Posterior vena cava (tissue), 2 donors: ENCODE results near the gene NCR2. TPM values are rescaled to one million over a fixed set of nuclear protein-coding genes. Genes with fewer than 3 reads are reported as not detected.

Experiments
- DNase-seq: peaks from one replicate; pipeline ENCODE4 v3.0.0-alpha.2; 2020; ENCODE audit warnings: low spot score
- intact Hi-C, 2 donors: fragments of 100-400 bp; cut with DNase I; formaldehyde crosslinking; loops; one replicate each; pipeline versions ENCODE4 v1.14.1 to v1.14.2; 2022 to 2023
- total RNA-seq, 2 donors: library from RNA; stranded (reverse); fragmentation: NEBNext Ultra II Directional; extraction: Animal tissue kit (Norgen Biotek cat#: 25700); gene quantifications; one replicate each; pipeline ENCODE4 v1.2.1, GENCODE V29; 2021
- donor health status: DM: yes; HTN: yes; CAD: no.
- donor health status: DM: yes; HTN: yes; CAD: no.

The NCR2 gene
- total RNA-seq, 2 donors from 2014 or later, result not detected

DNA sequence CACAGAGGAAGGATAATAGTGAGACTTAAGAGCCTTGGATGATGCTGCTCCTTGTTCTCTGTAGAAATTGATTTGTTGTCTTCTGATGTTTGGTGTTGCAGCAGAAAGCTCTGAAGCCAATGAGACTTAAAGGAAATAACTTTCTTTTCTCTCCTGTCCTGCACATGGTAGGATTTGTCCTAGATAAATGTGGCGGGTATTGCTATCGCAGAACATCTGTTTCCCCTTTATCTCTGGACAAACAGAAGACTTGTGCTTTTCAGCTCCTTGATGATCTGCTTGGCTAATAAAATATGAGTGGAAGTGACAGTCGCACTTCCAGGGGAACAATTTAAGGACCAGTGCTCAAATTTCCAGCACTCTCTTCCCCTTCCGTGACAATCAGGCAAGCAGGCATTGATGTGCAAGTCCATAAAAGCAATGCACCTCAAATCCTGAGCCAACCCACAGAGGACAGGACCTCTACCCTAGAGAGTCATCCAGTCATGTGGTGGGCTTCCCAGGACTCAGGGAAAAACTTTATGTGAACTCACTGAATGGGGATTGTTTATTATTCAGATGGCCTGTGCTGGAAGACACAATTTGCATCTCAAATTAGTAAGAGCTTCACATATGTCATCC lies 9.9 kb upstream of the NCR2 start:
- intact Hi-C loops, result no loop called here
- DNase-seq, result no peak

- intact Hi-C loops, result no loop called here
- no peak for DNase-seq
Observed at GRCh38 chr6:41326092-41326491, 9.3 kb upstream of the NCR2 start.

- no peak for DNase-seq
- intact Hi-C loops, result no loop called here
Observed at GRCh38 chr6:41327177-41327576, 8.2 kb upstream of the NCR2 start.

- intact Hi-C loops, result no loop called here
- DNase-seq, result no peak
Observed at GRCh38 chr6:41331401-41332150, 3.8 kb upstream of the NCR2 start.

DNA sequence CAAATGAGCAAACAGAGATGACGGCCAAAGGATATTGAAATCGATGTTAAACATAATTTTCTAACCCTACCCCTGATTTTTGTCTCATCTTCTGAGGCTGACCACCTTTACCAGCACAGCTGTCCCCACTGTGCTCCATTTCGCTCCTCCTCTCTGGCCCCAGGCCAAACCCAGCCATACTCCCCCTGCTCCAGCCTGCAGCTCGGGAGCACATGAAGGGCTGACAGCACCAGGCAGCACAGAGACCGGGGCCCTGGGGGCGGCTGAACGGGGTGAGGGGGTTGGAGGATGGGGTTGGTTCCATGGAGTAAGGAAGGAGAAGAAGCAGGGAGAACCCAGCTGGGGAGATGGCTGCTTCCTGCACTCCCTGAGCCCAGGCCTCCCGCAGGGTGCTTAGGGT lies 3.2 kb upstream of the NCR2 start:
- DNase-seq, result no peak
- intact Hi-C loops, result no loop called here

DNA sequence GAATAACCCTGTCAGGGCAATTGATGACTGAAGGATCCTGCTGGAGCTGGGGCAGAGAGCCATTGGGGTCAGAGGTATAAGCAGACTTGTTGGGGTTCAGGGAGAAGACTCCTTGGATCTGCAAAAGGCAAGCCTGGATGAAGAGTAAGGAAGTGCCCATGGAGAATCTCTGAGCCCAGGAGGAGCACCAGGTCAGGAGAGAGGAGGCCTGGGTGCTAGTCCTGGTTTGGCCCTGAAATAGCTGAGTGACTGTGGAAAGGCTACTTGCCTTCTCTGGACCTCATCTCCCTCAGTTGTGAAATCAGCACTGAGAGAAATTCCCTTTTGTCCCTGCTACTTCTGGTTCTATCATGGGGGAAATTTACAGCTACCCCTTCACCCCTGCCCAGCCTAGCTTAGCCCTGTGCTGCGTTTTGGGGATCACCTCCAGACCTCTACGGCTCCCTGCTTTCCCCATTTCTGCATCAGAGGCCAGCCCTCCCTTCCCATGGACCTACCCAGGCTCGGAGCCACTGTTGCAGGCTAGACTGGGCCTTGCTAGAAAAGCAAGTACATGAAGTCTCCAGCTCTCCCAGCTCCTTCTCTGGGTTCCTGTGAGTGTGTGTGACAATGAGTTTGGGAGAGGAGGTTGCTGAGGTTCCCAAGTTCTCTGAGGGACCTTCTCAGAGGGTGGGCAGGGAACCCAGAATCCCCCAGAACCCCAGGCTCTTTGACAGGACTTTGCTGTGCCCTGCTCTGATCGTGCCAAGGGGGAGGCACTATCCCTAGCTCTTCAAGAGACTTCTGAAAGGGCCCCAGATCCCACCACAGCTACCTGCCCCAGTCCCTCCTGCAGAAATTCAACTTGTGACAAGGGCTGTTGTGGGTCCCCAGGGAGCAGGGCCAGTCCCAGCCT lies 2.3 kb upstream of the NCR2 start:
- intact Hi-C loops, result no loop called here
- no peak for DNase-seq

DNA sequence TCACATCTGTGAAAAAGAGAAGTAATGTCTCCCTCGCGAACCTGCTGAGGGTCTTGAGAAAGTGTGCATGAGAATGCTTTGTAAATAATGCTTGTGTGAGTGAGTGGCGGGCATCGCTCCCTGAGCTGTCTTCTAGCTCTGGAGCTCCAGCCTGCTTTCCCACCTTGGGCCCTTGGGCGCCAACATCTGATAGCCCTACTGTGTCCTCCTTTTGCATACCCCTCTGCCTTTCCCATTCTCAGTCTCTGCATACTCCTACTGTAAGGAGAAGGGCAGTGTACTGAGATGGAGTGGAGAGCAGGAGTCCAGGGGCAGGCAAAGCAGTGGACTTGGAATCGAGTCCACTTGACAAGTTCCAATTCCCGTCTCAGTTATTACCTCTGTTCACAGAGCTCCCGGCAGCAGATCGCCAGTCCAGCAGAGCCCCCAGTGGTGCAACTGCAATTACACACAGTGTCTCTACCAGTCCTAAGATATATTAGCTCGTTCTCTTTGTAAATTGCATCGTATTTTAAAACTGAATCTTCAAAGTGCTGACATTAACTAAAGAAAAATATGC lies 847 bp upstream of the NCR2 start:
- intact Hi-C loops, result no loop called here
- DNase-seq, result no peak

DNA sequence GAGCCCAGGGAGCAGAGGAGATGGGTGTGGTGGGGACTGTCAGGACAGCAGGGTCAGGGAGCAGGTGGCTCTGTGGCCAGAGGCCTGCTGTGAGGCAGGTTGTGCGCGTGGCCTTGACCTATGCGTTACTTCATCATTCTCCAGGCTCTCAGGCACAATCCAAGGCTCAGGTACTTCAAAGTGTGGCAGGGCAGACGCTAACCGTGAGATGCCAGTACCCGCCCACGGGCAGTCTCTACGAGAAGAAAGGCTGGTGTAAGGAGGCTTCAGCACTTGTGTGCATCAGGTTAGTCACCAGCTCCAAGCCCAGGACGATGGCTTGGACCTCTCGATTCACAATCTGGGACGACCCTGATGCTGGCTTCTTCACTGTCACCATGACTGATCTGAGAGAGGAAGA lies 535 bp downstream of the NCR2 start:
- DNase-seq, result no peak
- intact Hi-C loops, result no loop called here

DNA sequence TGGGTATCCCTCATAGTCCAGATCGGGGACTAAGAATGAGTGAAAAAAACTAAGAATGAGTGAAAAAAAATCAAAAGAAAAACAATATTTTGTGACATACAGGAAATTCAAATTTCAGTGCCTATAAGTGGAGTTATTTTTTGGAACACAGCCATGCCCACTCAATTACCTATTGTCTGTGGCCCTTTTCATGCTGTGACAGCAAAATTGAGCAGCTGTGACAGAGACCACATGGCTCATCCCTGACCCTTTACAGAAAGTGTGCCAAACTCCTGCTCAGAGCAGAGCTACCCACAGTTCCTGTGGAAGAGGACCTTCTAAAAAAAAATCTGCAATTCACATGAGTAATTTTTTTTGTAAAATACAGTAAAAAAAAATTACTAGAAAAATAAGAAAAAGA lies 1.4 kb downstream of the NCR2 start:
- intact Hi-C loops, result no loop called here
- DNase-seq, result no peak

DNA sequence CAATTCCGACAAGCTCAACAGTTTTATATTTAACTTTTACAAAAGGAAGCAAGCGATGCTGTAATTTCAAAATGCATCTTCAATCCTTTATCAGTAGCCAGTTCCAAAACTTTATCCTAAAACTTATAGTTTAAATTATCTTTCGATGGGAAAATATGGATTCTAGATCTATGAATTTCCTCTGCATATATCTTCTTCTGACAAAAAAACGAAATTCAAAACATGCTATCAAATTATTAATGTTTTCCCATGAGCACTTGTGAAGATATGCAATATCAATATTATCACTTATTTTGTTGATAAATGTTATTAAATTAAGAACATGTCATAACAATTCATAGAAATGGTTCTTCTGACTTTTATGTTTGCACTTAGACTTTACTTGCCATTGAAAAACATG lies 2.3 kb downstream of the NCR2 start:
- intact Hi-C loops, result no loop called here
- DNase-seq, result no peak

DNA sequence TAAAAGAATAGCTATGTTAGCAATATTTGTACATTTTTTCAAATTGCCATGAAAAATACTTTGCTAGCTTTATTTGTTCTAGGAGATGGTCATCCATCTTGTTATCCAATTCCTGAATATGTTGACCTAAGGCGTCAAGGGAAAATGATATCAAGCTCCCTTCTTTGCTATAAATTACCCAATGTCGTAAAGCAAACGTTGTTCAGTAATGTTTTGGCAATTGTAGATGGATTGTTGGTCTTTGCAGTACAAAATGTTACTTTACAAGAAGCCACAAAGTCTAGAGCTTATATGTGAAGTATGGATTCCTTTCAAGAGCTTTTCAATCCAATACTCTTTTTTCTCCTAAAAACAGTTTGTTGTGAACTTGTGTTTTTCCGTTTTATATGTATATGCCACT lies 3.3 kb downstream of the NCR2 start:
- no peak for DNase-seq
- intact Hi-C loops, result no loop called here

- intact Hi-C loops, result no loop called here
- DNase-seq, result no peak
Observed at GRCh38 chr6:41341580-41341979, 6.2 kb downstream of the NCR2 start.

DNA sequence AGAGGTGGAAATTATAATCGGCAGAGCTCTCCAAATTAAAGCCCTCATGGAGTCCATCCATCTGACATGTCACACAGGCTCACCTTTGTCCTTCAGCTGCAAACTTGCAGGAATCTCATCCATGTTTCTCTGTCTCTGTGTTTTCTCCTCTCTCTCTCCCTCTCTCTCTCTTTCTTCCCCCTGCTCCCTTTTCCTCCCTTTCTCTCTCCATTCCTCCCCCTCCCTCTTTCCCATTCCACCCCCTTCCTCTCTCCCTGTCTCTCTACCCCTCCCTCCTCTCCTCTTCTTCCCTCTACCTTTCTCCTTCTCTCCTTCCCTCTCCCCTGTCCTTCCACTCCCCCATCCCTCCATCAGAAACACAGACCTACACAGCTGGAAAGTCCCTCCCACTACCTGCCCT lies 6.8 kb downstream of the NCR2 start:
- intact Hi-C loops, result no loop called here

DNA sequence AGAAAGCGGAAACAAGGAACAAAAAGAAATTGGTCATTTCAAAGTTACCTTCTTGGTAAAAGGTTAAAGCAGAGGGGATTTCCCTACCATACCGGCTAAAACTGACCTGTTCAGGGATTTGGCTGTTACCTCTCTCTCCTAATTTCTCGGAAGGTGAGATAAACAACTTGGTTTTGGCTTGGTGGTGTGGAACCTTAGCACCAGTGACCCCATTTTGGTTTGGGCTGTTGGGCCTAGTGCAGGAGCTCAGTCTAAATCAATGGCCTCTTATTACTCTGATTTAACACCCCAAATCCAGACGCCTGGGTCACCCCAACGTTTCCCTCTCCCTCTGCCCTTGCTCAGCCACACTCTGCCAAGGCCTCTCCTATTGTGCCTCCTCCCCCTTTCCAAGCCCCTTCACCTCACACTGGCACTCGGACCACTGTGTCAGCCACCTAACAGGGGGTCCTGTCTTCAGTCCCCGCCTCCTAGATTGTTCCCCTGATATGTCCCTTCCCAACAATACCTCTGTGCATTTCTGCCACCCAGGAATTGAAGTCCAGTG lies 8.3 kb downstream of the NCR2 start:
- no peak for DNase-seq
- intact Hi-C loops, result no loop called here

More for the DNA sequence above, 6.8 kb downstream of the NCR2 start:
- no peak for DNase-seq

GRCh38 chr6:41344876-41345275 lies 9.5 kb downstream of the NCR2 start:
- intact Hi-C loops, result no loop called here
- no peak for DNase-seq

GRCh38 chr6:41345901-41346300 lies 10.5 kb downstream of the NCR2 start:
- intact Hi-C loops, result no loop called here
- no peak for DNase-seq

- no peak for DNase-seq
- intact Hi-C loops, result no loop called here
Observed at GRCh38 chr6:41346441-41346840, 11.0 kb downstream of the NCR2 start.

- no peak for DNase-seq
Observed at GRCh38 chr6:41347378-41348050, 12.1 kb downstream of the NCR2 start.

DNA sequence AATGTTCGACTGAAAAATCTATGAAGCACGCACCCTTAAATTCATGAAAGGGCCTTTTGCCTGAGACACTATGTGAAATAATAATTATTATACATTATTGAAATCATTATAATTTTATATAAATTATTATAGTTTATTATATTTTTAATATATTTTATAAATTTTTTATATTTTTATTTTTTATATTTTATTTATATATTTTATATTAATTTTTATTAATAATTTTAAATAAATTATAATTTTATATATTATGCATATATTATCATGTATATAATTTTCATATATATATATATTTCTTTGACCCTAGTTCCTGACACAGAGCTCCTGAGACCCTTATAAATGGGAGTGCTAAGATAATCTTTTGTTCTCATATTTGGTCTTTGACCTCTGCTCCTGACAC lies 13.5 kb downstream of the NCR2 start:
- intact Hi-C loops, result no loop called here
- no peak for DNase-seq

More at GRCh38 chr6:41347378-41348050, 12.1 kb downstream of the NCR2 start:
- intact Hi-C loops, result no loop called here
